Mononuclear cell (primary cell): ENCODE results near the gene GOLGA7B. TPM values are rescaled to one million over a fixed set of nuclear protein-coding genes. Genes with fewer than 3 reads are reported as not detected.

Source experiments
- H3K27me3 ChIP-seq: 2 replicates; pipeline ENCODE4 v1.6.0; 2011; ENCODE audit warnings: low read length, control low read depth; ENCODE audit not compliant: insufficient read depth
- H3K4me1 ChIP-seq: 2 replicates; pipeline ENCODE4 v1.5.1; 2011; ENCODE audit warnings: mild to moderate bottlenecking, low read length, control low read depth; ENCODE audit not compliant: insufficient read depth
- H3K4me3 ChIP-seq: 2 replicates; pipeline ENCODE4 v1.5.1; 2011; ENCODE audit warnings: mild to moderate bottlenecking, low read length, moderate library complexity
- H3K9me3 ChIP-seq: 2 replicates; pipeline ENCODE4 v1.5.1; 2011; ENCODE audit warnings: low read depth, mild to moderate bottlenecking, control low read depth, low read length
- total RNA-seq: library from RNA; depleted of rRNA; stranded (reverse); fragments of >200 nt; gene quantifications from one replicate; pipeline ENCODE4 v1.2.3, GENCODE V29; 2012

The GOLGA7B gene
- total RNA-seq, 1 donor: 1.7 TPM

DNA sequence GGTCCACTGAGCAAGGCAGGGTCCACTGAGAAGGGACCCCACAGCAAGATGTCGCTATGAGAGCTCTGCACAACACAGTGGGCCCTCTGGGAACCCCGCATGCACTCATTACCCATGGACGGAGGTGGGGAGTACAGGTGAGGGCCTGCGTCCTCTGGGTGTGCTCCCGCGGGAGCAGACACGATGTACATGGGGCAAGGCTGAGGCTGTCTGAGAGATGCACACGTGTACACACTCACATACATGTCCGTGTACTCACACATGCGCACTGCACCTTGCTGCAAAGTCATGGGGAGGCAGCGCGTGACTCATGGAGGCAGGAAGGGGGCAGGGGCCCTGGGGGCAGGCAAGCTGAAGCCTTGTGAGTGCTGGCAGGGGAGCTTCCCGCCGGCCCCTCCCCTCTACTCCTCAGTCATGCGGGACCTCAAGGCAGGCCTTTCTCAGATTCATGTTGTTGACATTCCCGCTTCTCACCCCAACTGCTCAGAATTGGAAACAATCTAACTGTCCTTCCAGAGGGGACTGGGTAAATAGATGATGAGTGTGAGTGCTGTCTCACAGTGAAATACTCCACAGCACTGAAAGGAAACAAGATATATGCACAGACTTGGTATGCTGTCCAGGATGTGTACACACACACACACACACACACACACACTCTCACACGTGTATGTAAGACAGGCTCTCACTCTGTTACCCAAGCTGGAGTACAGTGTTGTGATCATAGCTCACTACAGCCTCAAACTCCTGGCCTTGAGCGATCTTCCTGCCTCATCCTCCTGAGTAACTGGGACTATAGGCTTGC lies 40.0 kb downstream of the GOLGA7B start:
- no peaks in the 10 kb centered on the region for H3K9me3 ChIP-seq
- no peaks in the 10 kb centered on the region for H3K4me1 ChIP-seq
- no peak overlapping the region for H3K4me3 ChIP-seq
- H3K27me3 ChIP-seq: no peaks in the 10 kb centered on the region

GRCh38 chr10:97891497-97892167 lies 42.0 kb downstream of the GOLGA7B start:
- Histone ChIP-seq H3K9me3 (no peaks in the 10 kb centered on the region), H3K4me3 (no peak overlapping the region), H3K27me3 (no peaks in the 10 kb centered on the region), H3K4me1 (no peaks in the 10 kb centered on the region)

- Histone ChIP-seq H3K4me3 (no peak overlapping the region), H3K4me1 (no peaks in the 10 kb centered on the region), H3K9me3 (no peaks in the 10 kb centered on the region), H3K27me3 (no peaks in the 10 kb centered on the region)
Measured at GRCh38 chr10:97892506-97892905, 42.9 kb downstream of the GOLGA7B start.

DNA sequence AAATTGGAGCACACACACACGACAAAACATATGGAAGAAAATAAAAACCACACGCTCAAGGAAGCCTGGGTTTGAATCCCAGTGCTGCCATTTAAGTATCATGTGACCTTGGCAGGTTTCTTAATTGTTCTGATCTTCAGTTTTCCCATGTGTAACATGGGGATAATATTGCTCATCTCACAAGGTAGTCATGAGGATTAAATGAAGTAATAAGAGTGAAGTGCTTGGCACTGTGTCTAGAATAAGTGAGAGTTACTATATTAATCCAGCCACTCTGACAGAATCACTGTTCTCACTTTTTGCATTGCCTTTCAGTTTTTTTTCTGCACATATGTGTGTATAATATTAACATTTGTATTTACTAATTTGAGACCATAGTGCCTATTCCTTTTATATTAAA lies 43.3 kb downstream of the GOLGA7B start:
- no peaks in the 10 kb centered on the region for H3K4me1 ChIP-seq
- H3K27me3 ChIP-seq: no peaks in the 10 kb centered on the region
- H3K4me3 ChIP-seq: no peak overlapping the region
- no peaks in the 10 kb centered on the region for H3K9me3 ChIP-seq

- no peaks in the 10 kb centered on the region for H3K9me3 ChIP-seq
- no peaks in the 10 kb centered on the region for H3K4me1 ChIP-seq
- no peaks in the 10 kb centered on the region for H3K27me3 ChIP-seq
- no peak overlapping the region for H3K4me3 ChIP-seq
Measured at GRCh38 chr10:97894092-97894491, 44.4 kb downstream of the GOLGA7B start.

GRCh38 chr10:97895084-97895483 lies 45.4 kb downstream of the GOLGA7B start:
- H3K27me3 ChIP-seq: no peaks in the 10 kb centered on the region
- no peaks in the 10 kb centered on the region for H3K9me3 ChIP-seq
- no peak overlapping the region for H3K4me3 ChIP-seq
- H3K4me1 ChIP-seq: no peaks in the 10 kb centered on the region

GRCh38 chr10:97895915-97896314 lies 46.3 kb downstream of the GOLGA7B start:
- no peak overlapping the region for H3K4me3 ChIP-seq
- no peaks in the 10 kb centered on the region for H3K4me1 ChIP-seq
- H3K9me3 ChIP-seq: no peaks in the 10 kb centered on the region
- no peaks in the 10 kb centered on the region for H3K27me3 ChIP-seq

DNA sequence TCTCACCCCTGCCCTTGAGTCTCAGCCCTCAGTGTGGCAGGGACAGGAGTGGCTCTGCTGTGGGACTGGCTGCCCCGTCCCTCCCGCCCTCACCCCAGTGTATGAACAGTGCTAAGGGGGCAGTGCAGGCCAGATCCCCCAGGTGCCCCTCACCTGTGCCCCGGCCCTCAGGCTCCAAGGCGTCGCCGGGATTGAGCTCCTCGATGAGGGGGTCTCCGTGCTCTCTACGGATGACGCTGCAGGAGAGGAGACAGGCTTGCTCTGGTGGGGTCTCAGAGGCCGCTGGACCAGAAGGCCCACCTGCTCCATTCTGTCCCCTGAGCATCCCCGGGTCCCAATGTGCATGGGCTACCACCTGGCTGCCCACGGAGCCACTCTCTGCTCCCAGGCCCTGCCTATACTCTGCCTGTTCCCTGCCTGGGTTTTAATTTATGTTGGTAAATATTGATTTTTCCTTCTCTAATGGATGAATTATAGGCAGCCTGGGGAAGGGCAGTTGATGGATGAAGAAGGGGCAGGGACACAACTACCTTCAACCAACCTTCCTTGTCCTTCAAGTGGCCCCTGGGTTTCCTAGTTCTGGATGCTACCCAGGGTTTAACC lies 47.2 kb downstream of the GOLGA7B start:
- no peak overlapping the region for H3K4me3 ChIP-seq

GRCh38 chr10:97898429-97898828 lies 48.8 kb downstream of the GOLGA7B start:
- no peaks in the 10 kb centered on the region for H3K9me3 ChIP-seq
- H3K4me3 ChIP-seq: no peak overlapping the region
- H3K27me3 ChIP-seq: no peaks in the 10 kb centered on the region
- H3K4me1 ChIP-seq: no peaks in the 10 kb centered on the region

More for the DNA sequence above, 47.2 kb downstream of the GOLGA7B start:
- Histone ChIP-seq H3K4me1 (no peaks in the 10 kb centered on the region), H3K9me3 (no peaks in the 10 kb centered on the region), H3K27me3 (no peaks in the 10 kb centered on the region)

DNA sequence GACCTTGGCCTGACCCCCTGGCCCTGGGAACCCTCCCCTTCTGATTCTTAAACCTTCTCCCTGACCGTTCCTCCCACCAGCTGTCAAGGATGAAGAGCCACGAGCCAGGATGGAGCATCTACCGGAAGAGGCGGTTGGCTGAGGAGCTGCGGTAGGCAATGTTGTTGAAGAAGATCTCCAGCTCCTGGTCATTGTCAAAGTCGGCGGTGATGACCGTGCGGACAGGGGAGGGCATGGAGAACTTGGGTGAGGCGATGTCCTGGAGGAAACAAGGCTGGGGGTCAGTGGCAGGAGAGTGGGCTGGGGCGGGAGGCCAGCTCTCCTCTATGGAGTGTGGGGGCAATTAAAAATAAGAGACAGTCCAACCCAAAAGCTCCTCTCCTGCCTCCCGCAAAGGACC lies 51.7 kb downstream of the GOLGA7B start:
- Histone ChIP-seq H3K9me3 (no peaks in the 10 kb centered on the region), H3K4me3 (no peak overlapping the region), H3K27me3 (no peaks in the 10 kb centered on the region), H3K4me1 (no peaks in the 10 kb centered on the region)

DNA sequence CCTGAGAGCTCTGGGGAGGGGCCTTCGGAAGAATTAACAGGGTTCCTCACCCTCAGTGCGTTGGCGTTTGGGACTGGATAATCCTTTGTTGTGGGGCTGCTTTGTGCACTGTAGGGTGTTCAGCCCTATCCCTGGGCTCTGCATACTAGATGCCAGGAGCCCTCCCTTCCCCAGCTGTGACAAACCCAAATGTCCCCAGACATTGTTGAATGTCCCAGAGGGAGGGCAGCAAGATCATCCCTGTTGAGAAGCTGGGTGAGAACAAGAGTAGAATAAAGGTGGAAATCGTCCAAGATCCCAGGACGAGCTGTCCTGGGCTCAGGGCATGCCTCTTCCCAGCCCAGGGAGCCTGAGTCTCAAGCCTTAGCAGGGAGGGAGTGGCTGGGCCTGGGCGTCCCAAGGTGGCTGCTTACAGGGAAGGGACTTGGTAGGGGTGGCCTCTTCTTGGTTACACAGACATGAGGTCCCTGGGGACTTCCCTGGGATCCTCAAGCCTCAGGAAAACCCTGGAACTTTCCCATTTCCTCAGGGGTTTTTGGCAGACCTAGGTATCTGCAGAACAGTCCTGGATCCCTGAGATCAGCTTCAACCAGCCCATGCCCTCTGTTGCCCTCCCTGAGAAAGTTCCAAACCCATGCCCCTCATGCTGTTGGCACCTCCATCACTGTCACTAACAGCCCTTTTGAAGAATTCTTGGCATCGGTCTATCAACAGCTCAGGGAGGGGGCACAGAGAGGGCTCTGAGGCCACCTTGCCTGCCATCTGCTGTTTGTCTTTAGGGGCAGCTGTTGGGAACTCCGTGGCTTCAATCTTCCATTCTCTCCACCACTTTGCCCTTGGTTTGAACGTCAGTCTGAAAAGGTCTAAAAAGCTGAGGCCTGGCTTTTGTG lies 53.7 kb downstream of the GOLGA7B start:
- no peak overlapping the region for H3K4me3 ChIP-seq
- no peaks in the 10 kb centered on the region for H3K9me3 ChIP-seq
- no peaks in the 10 kb centered on the region for H3K27me3 ChIP-seq
- H3K4me1 ChIP-seq: no peaks in the 10 kb centered on the region

GRCh38 chr10:97904018-97904381 lies 54.4 kb downstream of the GOLGA7B start:
- no peaks in the 10 kb centered on the region for H3K4me1 ChIP-seq
- no peaks in the 10 kb centered on the region for H3K9me3 ChIP-seq
- H3K27me3 ChIP-seq: no peaks in the 10 kb centered on the region
- H3K4me3 ChIP-seq: no peak overlapping the region

GRCh38 chr10:97904576-97904975 lies 54.9 kb downstream of the GOLGA7B start:
- Histone ChIP-seq H3K9me3 (no peaks in the 10 kb centered on the region), H3K27me3 (no peaks in the 10 kb centered on the region)

DNA sequence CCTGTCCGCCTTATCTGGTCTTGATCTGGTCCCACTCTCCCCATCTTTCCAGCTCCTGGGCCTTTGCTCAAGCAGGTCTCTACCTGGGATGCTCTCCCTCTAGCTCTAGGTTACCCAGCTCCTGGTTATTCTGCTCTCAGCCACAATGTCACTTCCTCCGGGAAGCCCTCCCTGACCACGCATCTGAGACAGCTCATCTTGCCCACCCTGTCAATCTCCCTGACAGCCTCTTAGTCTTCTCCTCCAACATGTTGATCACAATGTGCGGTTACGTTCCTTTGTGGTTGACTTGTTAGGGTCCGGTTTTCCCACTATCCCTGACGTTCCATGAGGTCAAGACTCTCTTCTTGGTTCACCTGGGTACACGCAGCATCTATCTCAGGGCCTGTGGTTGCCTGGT lies 55.6 kb downstream of the GOLGA7B start:
- no peak overlapping the region for H3K4me3 ChIP-seq
- H3K9me3 ChIP-seq: no peaks in the 10 kb centered on the region
- no peaks in the 10 kb centered on the region for H3K27me3 ChIP-seq
- no peaks in the 10 kb centered on the region for H3K4me1 ChIP-seq

More at GRCh38 chr10:97904576-97904975, 54.9 kb downstream of the GOLGA7B start:
- no peak overlapping the region for H3K4me3 ChIP-seq
- no peaks in the 10 kb centered on the region for H3K4me1 ChIP-seq

DNA sequence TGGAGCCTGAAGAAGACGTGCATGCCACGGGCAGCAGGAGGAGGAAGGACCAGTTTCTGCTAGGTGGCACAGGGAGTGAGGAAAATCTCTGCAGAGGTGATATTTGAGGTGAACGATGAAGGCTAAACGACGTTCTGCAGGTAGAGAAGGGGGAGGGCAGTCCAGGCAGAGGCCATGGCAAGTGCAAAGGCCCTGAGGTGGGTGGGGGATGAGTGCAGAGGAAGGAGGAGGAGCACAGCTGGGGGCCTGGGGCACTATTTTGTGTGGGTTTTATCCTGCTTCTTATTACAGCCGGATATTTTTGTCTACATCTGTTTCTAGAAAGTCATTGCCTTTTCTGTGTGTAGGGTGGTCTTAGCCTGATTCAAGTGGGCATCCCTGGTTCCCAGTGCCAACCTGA lies 57.6 kb downstream of the GOLGA7B start:
- Histone ChIP-seq H3K4me3 (no peak overlapping the region), H3K9me3 (no peaks in the 10 kb centered on the region), H3K27me3 (no peaks in the 10 kb centered on the region), H3K4me1 (no peaks in the 10 kb centered on the region)
